GM12878 (cell line): ENCODE data around the gene FAM170B.

Experiments used
- CREM ChIP-seq: IDR thresholded peaks from 2 replicates; pipeline ENCODE4 v1.6.1; 2014; ENCODE audit warnings: antibody characterized with exemption, low read depth
- CTCF ChIP-seq, 3 experiments: IDR thresholded peaks in 2 of 3; conservative IDR thresholded peaks in 1 of 3; 2 replicates each; pipeline ENCODE4 v1.5.1; 2011; ENCODE audit warnings: low read depth in 3 of 3, low read length in 3 of 3, mild to moderate bottlenecking in 3 of 3, control low read depth in 2 of 3, moderate library complexity in 2 of 3, inconsistent platforms in 1 of 3, mixed read lengths in 1 of 3; ENCODE audit not compliant: control insufficient read depth in 2 of 3, insufficient read depth in 1 of 3; ENCODE audit errors: extremely low read depth in 1 of 3
- HDGF ChIP-seq: fragments of 450-650 bp; IDR thresholded peaks from 2 replicates; pipeline ENCODE4 v1.6.1; 2016; ENCODE audit warnings: antibody characterized with exemption
- KDM1A ChIP-seq: fragments of 200-600 bp; sonication (generic); IDR thresholded peaks from 2 replicates; pipeline ENCODE4 v1.6.1; 2016; ENCODE audit warnings: borderline replicate concordance
- POLR2A ChIP-seq: IDR thresholded peaks from 2 replicates; pipeline ENCODE4 v1.6.1; 2011; ENCODE audit warnings: low read depth, mild to moderate bottlenecking, low read length
- POLR2AphosphoS5 ChIP-seq: IDR thresholded peaks from 2 replicates; pipeline ENCODE4 v1.6.1; 2011; ENCODE audit warnings: mild to moderate bottlenecking, low read length, inconsistent platforms
- RAD51 ChIP-seq: fragments of 450-650 bp; IDR thresholded peaks from 2 replicates; pipeline ENCODE4 v1.6.1; 2016; ENCODE audit warnings: moderate library complexity, mild to moderate bottlenecking, inconsistent platforms
- RBBP5 ChIP-seq: fragments of 200-600 bp; sonication (generic); conservative IDR thresholded peaks from 2 replicates; pipeline ENCODE4 v1.6.1; 2016
- RCOR1 ChIP-seq: conservative IDR thresholded peaks from 2 replicates; pipeline ENCODE4 v1.6.1; 2012; ENCODE audit warnings: low read depth, low read length, improper control_type of control experiment
- SMAD1 ChIP-seq: fragments of 450-650 bp; IDR thresholded peaks from 2 replicates; pipeline ENCODE4 v1.6.1; 2018; ENCODE audit warnings: mild to moderate bottlenecking, low read depth; ENCODE audit not compliant: partially characterized antibody
- TARDBP ChIP-seq: IDR thresholded peaks from 2 replicates; pipeline ENCODE4 v1.6.1; 2016; ENCODE audit warnings: borderline replicate concordance
- YY1 ChIP-seq: IDR thresholded peaks from 2 replicates; pipeline ENCODE4 v1.6.1; 2011; ENCODE audit warnings: low read depth, mild to moderate bottlenecking, low read length
- ZBED1 ChIP-seq: IDR thresholded peaks from 2 replicates; pipeline ENCODE4 v1.6.1; 2016; ENCODE audit warnings: borderline replicate concordance
- ZBTB33 ChIP-seq: fragments of 450-650 bp; IDR thresholded peaks from 2 replicates; pipeline ENCODE4 v1.6.1; 2017; ENCODE audit warnings: mild to moderate bottlenecking

GRCh38 chr10:49174926-49175500, 41.2 kb upstream of the FAM170B start:
- TF ChIP-seq ZBED1, result no peak
- TF ChIP-seq POLR2A, result no peak
- TF ChIP-seq YY1, result no peak
- no peak for TF ChIP-seq ZBTB33
- TF ChIP-seq CTCF (IDR thresholded peaks at IDR 0.05 in 2 of 3, conservative IDR thresholded peaks at IDR 0.05 in 1 of 3; ENCODE audit: control insufficient read depth in 2 of 3, extremely low read depth in 1 of 3, insufficient read depth in 1 of 3, low read depth in 3 of 3, low read length in 3 of 3), result no peak
- no peak for TF ChIP-seq SMAD1
- TF ChIP-seq POLR2AphosphoS5, result no peak
- TF ChIP-seq CREM, result no peak
- TF ChIP-seq RBBP5, result no peak
- no peak for TF ChIP-seq RAD51
- TF ChIP-seq TARDBP, result no peak
- TF ChIP-seq HDGF, result no peak
- no peak for TF ChIP-seq KDM1A
- no peak for TF ChIP-seq RCOR1
